Ishikawa (cell line): Measurements from ENCODE around the gene BICRA.

Source experiments
- CEBPB ChIP-seq: IDR thresholded peaks from 2 replicates; pipeline ENCODE4 v1.6.1; 2012
- CREB1 ChIP-seq: IDR thresholded peaks from 2 replicates; pipeline ENCODE4 v1.6.1; 2012; ENCODE audit warnings: low read depth
- EP300 ChIP-seq: IDR thresholded peaks from 2 replicates; pipeline ENCODE4 v1.6.1; 2012; ENCODE audit warnings: borderline replicate concordance
- MAX ChIP-seq: IDR thresholded peaks from 2 replicates; pipeline ENCODE4 v1.6.1; 2012
- NFIC ChIP-seq: IDR thresholded peaks from 2 replicates; pipeline ENCODE4 v1.6.1; 2012
- RAD21 ChIP-seq: IDR thresholded peaks from 2 replicates; pipeline ENCODE4 v1.6.1; 2012; ENCODE audit warnings: low read depth
- TAF1 ChIP-seq: IDR thresholded peaks from 2 replicates; pipeline ENCODE4 v1.6.1; 2012; ENCODE audit warnings: low read depth, mild to moderate bottlenecking
- TCF12 ChIP-seq: IDR thresholded peaks from 2 replicates; pipeline ENCODE4 v1.6.1; 2012; ENCODE audit warnings: low read depth
- TEAD4 ChIP-seq: IDR thresholded peaks from 2 replicates; pipeline ENCODE4 v1.6.1; 2012
- USF1 ChIP-seq: IDR thresholded peaks from 2 replicates; pipeline ENCODE4 v1.6.1; 2012
- YY1 ChIP-seq: IDR thresholded peaks from 2 replicates; pipeline ENCODE4 v1.6.1; 2012; ENCODE audit warnings: low read depth
- ZBTB7A ChIP-seq: IDR thresholded peaks from 2 replicates; pipeline ENCODE4 v1.6.1; 2012; ENCODE audit warnings: low read depth
- TF ChIP-seq, protein P1 (sequence below): IDR thresholded peaks from 2 replicates; pipeline ENCODE4 v1.6.1; 2012; ENCODE audit warnings: low read depth, mild to moderate bottlenecking

- TF ChIP-seq MAX (no peak), TAF1 (no peak), CEBPB (no peak), TEAD4 (no peak), TCF12 (no peak), YY1 (no peak), ZBTB7A (no peak), NFIC (no peak), USF1 (no peak), CREB1 (no peak), RAD21 (no peak), EP300 (no peak)
- TF ChIP-seq, protein P1, sequence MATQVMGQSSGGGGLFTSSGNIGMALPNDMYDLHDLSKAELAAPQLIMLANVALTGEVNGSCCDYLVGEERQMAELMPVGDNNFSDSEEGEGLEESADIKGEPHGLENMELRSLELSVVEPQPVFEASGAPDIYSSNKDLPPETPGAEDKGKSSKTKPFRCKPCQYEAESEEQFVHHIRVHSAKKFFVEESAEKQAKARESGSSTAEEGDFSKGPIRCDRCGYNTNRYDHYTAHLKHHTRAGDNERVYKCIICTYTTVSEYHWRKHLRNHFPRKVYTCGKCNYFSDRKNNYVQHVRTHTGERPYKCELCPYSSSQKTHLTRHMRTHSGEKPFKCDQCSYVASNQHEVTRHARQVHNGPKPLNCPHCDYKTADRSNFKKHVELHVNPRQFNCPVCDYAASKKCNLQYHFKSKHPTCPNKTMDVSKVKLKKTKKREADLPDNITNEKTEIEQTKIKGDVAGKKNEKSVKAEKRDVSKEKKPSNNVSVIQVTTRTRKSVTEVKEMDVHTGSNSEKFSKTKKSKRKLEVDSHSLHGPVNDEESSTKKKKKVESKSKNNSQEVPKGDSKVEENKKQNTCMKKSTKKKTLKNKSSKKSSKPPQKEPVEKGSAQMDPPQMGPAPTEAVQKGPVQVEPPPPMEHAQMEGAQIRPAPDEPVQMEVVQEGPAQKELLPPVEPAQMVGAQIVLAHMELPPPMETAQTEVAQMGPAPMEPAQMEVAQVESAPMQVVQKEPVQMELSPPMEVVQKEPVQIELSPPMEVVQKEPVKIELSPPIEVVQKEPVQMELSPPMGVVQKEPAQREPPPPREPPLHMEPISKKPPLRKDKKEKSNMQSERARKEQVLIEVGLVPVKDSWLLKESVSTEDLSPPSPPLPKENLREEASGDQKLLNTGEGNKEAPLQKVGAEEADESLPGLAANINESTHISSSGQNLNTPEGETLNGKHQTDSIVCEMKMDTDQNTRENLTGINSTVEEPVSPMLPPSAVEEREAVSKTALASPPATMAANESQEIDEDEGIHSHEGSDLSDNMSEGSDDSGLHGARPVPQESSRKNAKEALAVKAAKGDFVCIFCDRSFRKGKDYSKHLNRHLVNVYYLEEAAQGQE, result no peak
Observed at GRCh38 chr19:47752440-47753211, 143.7 kb downstream of the BICRA start.
